CD4-positive, alpha-beta T cell (primary cell): ENCODE results near the gene ABCC5. TPM values are rescaled to one million over a fixed set of nuclear protein-coding genes. Genes with fewer than 3 reads are reported as not detected.

Experiments used
- ATAC-seq: fragments of 200-7000 bp; cut with Tn5 transposase; one replicate; pipeline ENCODE4 v1.10.0; 2022; ENCODE audit warnings: mild to moderate bottlenecking; ENCODE audit not compliant: poor library complexity
- CTCF ChIA-PET: fragments of 350-600 bp; sonication (Branson Sonifier 250); formaldehyde crosslinking; loops from one replicate; lab custom pipeline; 2021; ENCODE audit warnings: antibody characterized with exemption, inconsistent platforms; lab: Charles Lee
- POLR2A ChIA-PET: fragments of 350-600 bp; sonication (Branson Sonifier 250); formaldehyde crosslinking; loops from one replicate; lab custom pipeline; 2021; ENCODE audit warnings: antibody characterized with exemption, inconsistent platforms; lab: Charles Lee
- DNase-seq, 14 experiments: peaks; one replicate each; pipeline ENCODE4 v3.0.0-alpha.2; 2013 to 2020; ENCODE audit warnings: mixed read lengths in 2 of 14
- H3K27ac ChIP-seq, 2 donors: one replicate each; pipeline versions ENCODE4 v1.5.1 to v1.7.0; 2013; ENCODE audit warnings: low read length in 2 of 2, low read depth in 1 of 2, mild to moderate bottlenecking in 1 of 2
- H3K27me3 ChIP-seq, 2 experiments: 1 replicate in 1 of 2; 2 replicates in 1 of 2; pipeline versions ENCODE4 v1.6.1 to v1.7.0; 2013; ENCODE audit warnings: low read length in 2 of 2, control low read depth in 1 of 2, mild to moderate bottlenecking in 1 of 2, moderate library complexity in 1 of 2; ENCODE audit not compliant: insufficient read depth in 2 of 2, control insufficient read depth in 1 of 2
- H3K36me3 ChIP-seq: one replicate; pipeline ENCODE4 v1.6.1; 2013; ENCODE audit warnings: low read length, control low read depth; ENCODE audit not compliant: insufficient read depth
- H3K4me1 ChIP-seq: one replicate; pipeline ENCODE4 v1.6.1; 2013; ENCODE audit warnings: low read length, control low read depth; ENCODE audit not compliant: insufficient read depth
- H3K4me3 ChIP-seq: one replicate; pipeline ENCODE4 v1.5.1; 2013; ENCODE audit warnings: mild to moderate bottlenecking, low read length, moderate library complexity
- H3K9me3 ChIP-seq, 2 experiments: 1 replicate in 1 of 2; 2 replicates in 1 of 2; pipeline versions ENCODE4 v1.6.1 to v1.7.0; 2013; ENCODE audit warnings: low read length in 2 of 2, mild to moderate bottlenecking in 2 of 2, control low read depth in 1 of 2, moderate library complexity in 1 of 2; ENCODE audit not compliant: control insufficient read depth in 1 of 2, insufficient read depth in 1 of 2
- H3K27ac Mint-ChIP-seq: one replicate; pipeline ENCODE4 v1.8.0; 2020; ENCODE audit warnings: mixed read lengths
- H3K27me3 Mint-ChIP-seq: one replicate; pipeline ENCODE4 v1.8.0; 2021; ENCODE audit warnings: mixed read lengths
- H3K36me3 Mint-ChIP-seq: one replicate; pipeline ENCODE4 v1.8.0; 2021; ENCODE audit warnings: low read depth, mixed read lengths
- H3K4me1 Mint-ChIP-seq: one replicate; pipeline ENCODE4 v1.8.0; 2021; ENCODE audit warnings: low read depth, mixed read lengths
- H3K4me3 Mint-ChIP-seq: one replicate; pipeline ENCODE4 v1.8.0; 2020; ENCODE audit warnings: mild to moderate bottlenecking, mixed read lengths
- H3K9me3 Mint-ChIP-seq: one replicate; pipeline ENCODE4 v1.8.0; 2020; ENCODE audit warnings: mixed read lengths
- intact Hi-C, 2 experiments: fragments of 100-400 bp; cut with DNase I in 1 of 2; cut with micrococcal nuclease in 1 of 2; formaldehyde crosslinking; loops; one replicate each; pipeline versions ENCODE4 v1.15.1 to v1.9.0; 2023 to 2025; cut with DNase I, micrococcal nuclease
- total RNA-seq, 174 experiments: library from RNA in 2 of 174; stranded (reverse) in 2 of 174; gene quantifications; one replicate each; pipeline ENCODE4 v1.2.3 and lab custom pipeline; 2021 to 2026
- TF ChIP-seq, protein P1 (sequence below): fragments of 200-600 bp; IDR thresholded peaks from one replicate; pipeline ENCODE4 v1.8.0; 2022; ENCODE audit warnings: antibody characterized with exemption, mild to moderate bottlenecking

The ABCC5 gene
- total RNA-seq, 2 experiments from 2014 or later = 10.8 to 11.4 TPM

DNA sequence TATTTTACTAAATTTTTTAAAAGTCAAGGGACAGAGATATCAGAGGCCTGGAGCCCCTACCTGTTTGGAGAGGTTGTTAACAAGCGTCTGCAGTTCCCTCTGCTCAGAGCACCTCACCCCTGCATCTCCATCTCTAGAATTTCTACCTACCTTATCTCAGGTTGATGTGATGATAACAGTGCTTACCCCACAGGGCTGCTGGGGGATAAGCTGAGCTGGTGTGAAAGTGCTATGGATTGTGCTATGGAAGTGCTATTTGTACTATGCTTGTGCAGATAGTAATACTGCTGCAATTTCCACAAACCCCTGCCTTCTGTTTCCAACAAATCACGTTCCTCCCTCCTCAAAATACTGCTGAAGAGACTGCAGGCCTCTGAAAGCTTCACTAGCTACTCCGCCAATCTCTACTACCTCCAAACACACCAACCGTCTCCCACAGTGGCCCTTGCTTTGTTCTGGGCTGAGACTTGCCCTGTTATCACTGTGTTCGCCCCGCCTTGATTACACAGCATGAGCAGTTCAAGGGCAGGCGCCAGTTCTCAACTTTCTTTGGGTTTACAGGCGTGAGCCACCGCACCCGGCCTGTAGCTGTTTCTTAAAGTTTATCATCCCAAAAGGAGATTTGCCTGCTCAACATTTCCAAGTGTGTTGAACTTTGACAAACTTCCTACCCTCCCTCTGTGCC is 104.6 kb downstream of the ABCC5 start:
- no peaks in the 10 kb centered on the region for H3K36me3 Mint-ChIP-seq
- no peaks in the 10 kb centered on the region for H3K4me1 Mint-ChIP-seq
- Histone ChIP-seq H3K9me3 (no peaks in the 10 kb centered on the region), H3K27ac (no peak overlapping the region), H3K4me3 (no peak overlapping the region), H3K4me1 (no peaks in the 10 kb centered on the region), H3K27me3 (no peaks in the 10 kb centered on the region), H3K36me3 (no peaks in the 10 kb centered on the region)
- no peak overlapping the region for H3K4me3 Mint-ChIP-seq
- no peak for DNase-seq
- CTCF ChIA-PET = no interaction called here
- H3K9me3 Mint-ChIP-seq = no peaks in the 10 kb centered on the region
- no peak for ATAC-seq
- H3K27ac Mint-ChIP-seq = no peak overlapping the region
- intact Hi-C loops = no loop called here
- POLR2A ChIA-PET = no interaction called here
- H3K27me3 Mint-ChIP-seq = no peaks in the 10 kb centered on the region
- TF ChIP-seq, protein P1, sequence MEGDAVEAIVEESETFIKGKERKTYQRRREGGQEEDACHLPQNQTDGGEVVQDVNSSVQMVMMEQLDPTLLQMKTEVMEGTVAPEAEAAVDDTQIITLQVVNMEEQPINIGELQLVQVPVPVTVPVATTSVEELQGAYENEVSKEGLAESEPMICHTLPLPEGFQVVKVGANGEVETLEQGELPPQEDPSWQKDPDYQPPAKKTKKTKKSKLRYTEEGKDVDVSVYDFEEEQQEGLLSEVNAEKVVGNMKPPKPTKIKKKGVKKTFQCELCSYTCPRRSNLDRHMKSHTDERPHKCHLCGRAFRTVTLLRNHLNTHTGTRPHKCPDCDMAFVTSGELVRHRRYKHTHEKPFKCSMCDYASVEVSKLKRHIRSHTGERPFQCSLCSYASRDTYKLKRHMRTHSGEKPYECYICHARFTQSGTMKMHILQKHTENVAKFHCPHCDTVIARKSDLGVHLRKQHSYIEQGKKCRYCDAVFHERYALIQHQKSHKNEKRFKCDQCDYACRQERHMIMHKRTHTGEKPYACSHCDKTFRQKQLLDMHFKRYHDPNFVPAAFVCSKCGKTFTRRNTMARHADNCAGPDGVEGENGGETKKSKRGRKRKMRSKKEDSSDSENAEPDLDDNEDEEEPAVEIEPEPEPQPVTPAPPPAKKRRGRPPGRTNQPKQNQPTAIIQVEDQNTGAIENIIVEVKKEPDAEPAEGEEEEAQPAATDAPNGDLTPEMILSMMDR = no peak

DNA sequence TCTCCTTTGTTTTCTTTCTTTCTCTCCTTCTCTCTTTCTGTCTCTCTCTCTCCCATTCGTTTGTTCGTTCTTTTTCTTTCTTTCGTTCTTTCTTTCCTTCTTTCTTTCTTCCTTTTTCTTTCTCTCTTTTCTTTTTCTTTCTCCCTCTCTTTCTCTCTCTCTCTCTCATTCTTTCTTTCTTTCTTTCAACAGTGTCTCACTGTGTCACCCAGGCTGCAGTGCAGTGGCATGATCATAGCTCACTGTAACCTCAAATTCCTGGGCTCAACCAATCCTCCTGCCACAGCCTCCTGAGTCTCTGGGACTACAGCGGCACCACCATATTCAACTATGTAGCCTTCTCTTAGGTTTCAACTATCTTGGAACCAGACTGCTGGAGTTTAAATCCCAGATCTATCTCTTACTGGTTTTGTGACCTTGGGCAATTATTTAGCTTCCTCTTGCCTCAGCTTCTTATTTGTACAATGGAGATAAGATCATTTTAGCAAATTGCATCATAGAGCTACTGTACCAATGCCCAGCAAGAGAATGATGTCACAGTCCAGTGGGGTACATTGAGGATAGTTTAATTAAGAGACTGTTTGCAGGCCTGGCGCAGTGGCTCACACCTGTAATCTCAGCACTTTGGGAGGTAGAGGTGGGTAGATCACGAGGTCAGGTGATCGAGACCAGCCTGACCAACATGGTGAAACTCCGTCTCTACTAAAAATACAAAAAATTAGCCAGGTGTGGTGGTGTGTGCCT is 105.7 kb downstream of the ABCC5 start:
- TF ChIP-seq, protein P1 = no peak
- Histone ChIP-seq H3K4me3 (no peak overlapping the region), H3K4me1 (no peaks in the 10 kb centered on the region), H3K27me3 (no peaks in the 10 kb centered on the region), H3K36me3 (no peaks in the 10 kb centered on the region), H3K27ac (no peak overlapping the region), H3K9me3 (no peaks in the 10 kb centered on the region)
- intact Hi-C loops = no loop called here
- no peaks in the 10 kb centered on the region for H3K27me3 Mint-ChIP-seq
- no peaks in the 10 kb centered on the region for H3K9me3 Mint-ChIP-seq
- H3K36me3 Mint-ChIP-seq = no peaks in the 10 kb centered on the region
- H3K27ac Mint-ChIP-seq = no peak overlapping the region
- DNase-seq = no peak
- ChIA-PET POLR2A (no interaction called here), CTCF (interaction anchor here (0.7 kb wide), 1 partner anchor 317 kb away, joined by 6 read pairs; the partner anchor contains the start of gene VWA5B2)
- no peak for ATAC-seq
- H3K4me1 Mint-ChIP-seq = no peaks in the 10 kb centered on the region
- H3K4me3 Mint-ChIP-seq = no peak overlapping the region

DNA sequence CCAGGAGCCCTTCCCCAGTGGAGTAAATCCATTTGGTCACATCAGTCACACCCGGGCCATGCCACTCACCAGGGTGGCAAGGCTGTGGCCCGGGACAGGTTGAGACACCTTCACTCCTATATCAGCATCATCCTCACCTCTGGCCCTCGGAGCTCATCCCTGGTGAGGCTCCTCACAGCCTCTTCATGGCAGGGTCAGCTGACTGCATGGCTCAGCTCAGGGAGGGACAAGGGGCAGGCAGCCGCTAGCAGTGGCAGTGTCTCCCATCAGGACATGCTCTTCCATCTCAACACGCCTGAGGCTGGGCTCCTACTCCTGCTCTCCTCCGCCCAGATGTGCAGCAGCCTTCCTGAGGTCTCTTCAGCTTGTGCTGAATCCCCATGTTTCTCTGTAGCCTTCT is 106.6 kb downstream of the ABCC5 start:
- no peaks in the 10 kb centered on the region for H3K36me3 Mint-ChIP-seq
- Histone ChIP-seq H3K27ac (no peak overlapping the region), H3K9me3 (no peaks in the 10 kb centered on the region), H3K27me3 (no peaks in the 10 kb centered on the region), H3K4me1 (no peaks in the 10 kb centered on the region), H3K4me3 (no peak overlapping the region), H3K36me3 (no peaks in the 10 kb centered on the region)
- intact Hi-C loops = no loop called here
- CTCF ChIA-PET = no interaction called here
- TF ChIP-seq, protein P1 = no peak
- DNase-seq = no peak
- ATAC-seq = no peak
- H3K4me1 Mint-ChIP-seq = no peaks in the 10 kb centered on the region
- H3K9me3 Mint-ChIP-seq = no peaks in the 10 kb centered on the region
- no peaks in the 10 kb centered on the region for H3K27me3 Mint-ChIP-seq
- H3K4me3 Mint-ChIP-seq = no peak overlapping the region
- POLR2A ChIA-PET = no interaction called here
- no peak overlapping the region for H3K27ac Mint-ChIP-seq
